ENCODE results near the gene GBA3. TPM values are rescaled to one million over a fixed set of nuclear protein-coding genes. Genes with fewer than 3 reads are reported as not detected.

The GBA3 gene
- polyA plus RNA-seq, 1 experiment: not detected

- CTCF ChIA-PET: no interaction called here
- POLR2A ChIA-PET: no interaction called here
- TF ChIP-seq CTCF (IDR thresholded peaks at IDR 0.05; ENCODE audit: insufficient read depth, low read depth, low read length): no peak
Measured at GRCh38 chr4:22703912-22704311, 11.2 kb downstream of the GBA3 start.

GRCh38 chr4:22707390-22707789 is 14.7 kb downstream of the GBA3 start:
- no peak overlapping the region for H3K4me3 ChIP-seq (ENCODE audit: low read depth, low read length)
- no peaks in the 10 kb centered on the region for H3K27me3 ChIP-seq (ENCODE audit: control insufficient read depth, insufficient read depth, low read length)
- H3K36me3 ChIP-seq (ENCODE audit: control insufficient read depth, insufficient read depth, low read length): no peaks in the 10 kb centered on the region
- no peak for TF ChIP-seq CTCF (IDR thresholded peaks at IDR 0.05; ENCODE audit: insufficient read depth, low read depth, low read length)
- ChIA-PET CTCF (no interaction called here), POLR2A (no interaction called here)
- DNase-seq (ENCODE audit: low read depth): no peak

More at GRCh38 chr4:22703912-22704311, 11.2 kb downstream of the GBA3 start:
- no peak overlapping the region for H3K4me3 ChIP-seq (ENCODE audit: low read depth, low read length)
- no peaks in the 10 kb centered on the region for H3K36me3 ChIP-seq (ENCODE audit: control insufficient read depth, insufficient read depth, low read length)
- DNase-seq (ENCODE audit: low read depth): no peak
- no peaks in the 10 kb centered on the region for H3K27me3 ChIP-seq (ENCODE audit: control insufficient read depth, insufficient read depth, low read length)

- no peak for DNase-seq (ENCODE audit: low read depth)
- CTCF ChIA-PET: no interaction called here
- Histone ChIP-seq H3K4me3 (ENCODE audit: low read depth, low read length) (no peak overlapping the region), H3K36me3 (ENCODE audit: control insufficient read depth, insufficient read depth, low read length) (no peaks in the 10 kb centered on the region), H3K27me3 (ENCODE audit: control insufficient read depth, insufficient read depth, low read length) (no peaks in the 10 kb centered on the region)
- POLR2A ChIA-PET: no interaction called here
- TF ChIP-seq CTCF (IDR thresholded peaks at IDR 0.05; ENCODE audit: insufficient read depth, low read depth, low read length): no peak
Measured at GRCh38 chr4:22708961-22709360, 16.2 kb downstream of the GBA3 start.

- DNase-seq (ENCODE audit: low read depth): no peak
- H3K4me3 ChIP-seq (ENCODE audit: low read depth, low read length): no peak overlapping the region
- POLR2A ChIA-PET: no interaction called here
- no peaks in the 10 kb centered on the region for H3K36me3 ChIP-seq (ENCODE audit: control insufficient read depth, insufficient read depth, low read length)
- H3K27me3 ChIP-seq (ENCODE audit: control insufficient read depth, insufficient read depth, low read length): no peaks in the 10 kb centered on the region
- no peak for TF ChIP-seq CTCF (IDR thresholded peaks at IDR 0.05; ENCODE audit: insufficient read depth, low read depth, low read length)
- CTCF ChIA-PET: no interaction called here
Measured at GRCh38 chr4:22712105-22712504, 19.4 kb downstream of the GBA3 start.

- no peak for TF ChIP-seq CTCF (IDR thresholded peaks at IDR 0.05; ENCODE audit: insufficient read depth, low read depth, low read length)
- no peak overlapping the region for H3K4me3 ChIP-seq (ENCODE audit: low read depth, low read length)
- H3K36me3 ChIP-seq (ENCODE audit: control insufficient read depth, insufficient read depth, low read length): no peaks in the 10 kb centered on the region
- DNase-seq (ENCODE audit: low read depth): no peak
- CTCF ChIA-PET: no interaction called here
- no peaks in the 10 kb centered on the region for H3K27me3 ChIP-seq (ENCODE audit: control insufficient read depth, insufficient read depth, low read length)
- POLR2A ChIA-PET: no interaction called here
Measured at GRCh38 chr4:22712529-22712928, 19.8 kb downstream of the GBA3 start.

Measured in BJ (cell line).